K562 (cell line): Measurements from ENCODE around the gene TMEM131. TPM values are rescaled to one million over a fixed set of nuclear protein-coding genes. Genes with fewer than 3 reads are reported as not detected.
A peak's percentile ranks its signal among the peaks of the same experiment; 100 is the strongest.

Experiments
- AFF1 ChIP-seq, 2 experiments: fragments of 450-650 bp; IDR thresholded peaks; 2 replicates each; pipeline ENCODE4 v1.6.1; 2018; ENCODE audit warnings: mild to moderate bottlenecking in 2 of 2, low read depth in 1 of 2; ENCODE audit not compliant: partially characterized antibody in 2 of 2
- CBFA2T2 ChIP-seq: fragments of 450-650 bp; conservative IDR thresholded peaks from 2 replicates; pipeline ENCODE4 v1.6.1; 2017; ENCODE audit warnings: mild to moderate bottlenecking
- CXXC5 ChIP-seq: fragments of 250-450 bp; sonication (Bioruptor Pico); IDR thresholded peaks from 2 replicates; pipeline ENCODE4 v1.8.0; 2022; ENCODE audit warnings: inconsistent platforms, mild to moderate bottlenecking, moderate library complexity
- DACH1 ChIP-seq: fragments of 450-650 bp; IDR thresholded peaks from 2 replicates; pipeline ENCODE4 v1.6.1; 2018; ENCODE audit not compliant: partially characterized antibody
- GTF2B ChIP-seq: IDR thresholded peaks from 2 replicates; pipeline ENCODE4 v1.6.1; 2011; ENCODE audit not compliant: insufficient read length; ENCODE audit errors: extremely low read depth
- MBD2 ChIP-seq: sonication (generic); IDR thresholded peaks from 2 replicates; pipeline ENCODE4 v1.6.1; 2016; ENCODE audit warnings: low read depth, borderline replicate concordance
- MLX ChIP-seq, 2 experiments: fragments of 450-650 bp in 1 of 2; sonication (generic) in 1 of 2; formaldehyde crosslinking; conservative IDR thresholded peaks; 2 replicates each; pipeline versions ENCODE4 v1.4.0 to v1.8.1; 2020 to 2022; ENCODE audit warnings: mild to moderate bottlenecking in 1 of 2, missing genetic modification reagents in 1 of 2
- MNT ChIP-seq, 2 experiments: fragments of 450-650 bp; conservative IDR thresholded peaks; 2 replicates each; pipeline ENCODE4 v1.6.1; 2017; ENCODE audit warnings: mild to moderate bottlenecking in 2 of 2, moderate library complexity in 2 of 2
- PBX2 ChIP-seq, 2 experiments: IDR thresholded peaks in 1 of 2; conservative IDR thresholded peaks in 1 of 2; 2 replicates each; pipeline ENCODE4 v1.6.1; 2016; ENCODE audit warnings: low read depth in 2 of 2, mild to moderate bottlenecking in 1 of 2, missing compliant biosample characterization in 1 of 2, missing genetic modification characterization in 1 of 2, moderate library complexity in 1 of 2
- POLR2H ChIP-seq: IDR thresholded peaks from 2 replicates; pipeline ENCODE4 v1.6.1; 2016; ENCODE audit warnings: missing genetic modification characterization, low read depth, mild to moderate bottlenecking, control low read depth, missing compliant biosample characterization, moderate library complexity
- RBM39 ChIP-seq: fragments of 200-400 bp; formaldehyde crosslinking; optimal IDR thresholded peaks from 2 replicates; pipeline ENCODE3; 2018; ENCODE audit warnings: low read depth, low read length
- TAF15 ChIP-seq: fragments of 200-400 bp; formaldehyde crosslinking; IDR thresholded peaks from 2 replicates; pipeline ENCODE4 v1.6.1; 2017; ENCODE audit warnings: mild to moderate bottlenecking, low read depth, low read length, moderate library complexity
- ZNF175 ChIP-seq: fragments of 200-800 bp; sonication (Bioruptor generic); IDR thresholded peaks from 2 replicates; pipeline ENCODE4 v1.6.1; 2016; ENCODE audit warnings: low read depth, mild to moderate bottlenecking, missing genetic modification characterization, missing compliant biosample characterization
- ZNF76 ChIP-seq: fragments of 250-450 bp; sonication (Bioruptor Pico); IDR thresholded peaks from 2 replicates; pipeline ENCODE4 v1.4.0; 2020; ENCODE audit warnings: mild to moderate bottlenecking, moderate library complexity, borderline replicate concordance
- polyA plus RNA-seq, 8 experiments: library from polyadenylated mRNA; depleted of rRNA in 4 of 8; stranded (reverse) in 5 of 8; unstranded in 3 of 8; fragments of >200 nt; fragmentation: Nextera tagmentation in 2 of 8; fragmentation: Illumina TruSeq in 1 of 8; extraction: Ambion mirVana in 2 of 8; extraction: Trizol in 1 of 8; gene quantifications; 2 replicates each; pipeline versions ENCODE4 v1.2.1 to v1.2.3, GENCODE V29; 2011 to 2014; ENCODE audit warnings: inconsistent platforms in 1 of 8, missing spikeins in 1 of 8
- total RNA-seq, 7 experiments: library from RNA; depleted of rRNA in 6 of 7; stranded (reverse); fragments of >200 nt in 6 of 7; fragmentation: Illumina TruSeq in 2 of 7; extraction: Trizol in 2 of 7; gene quantifications; 2 replicates each; pipeline versions ENCODE4 v1.2.1 to v1.2.3, GENCODE V29; 2011 to 2021; ENCODE audit warnings: low replicate concordance in 1 of 7

TMEM131 gene
- total and polyA plus RNA-seq, 9 of the 15 experiments (the other 6 are each of a cell fraction or from before 2014, with no cell fraction given): 2.5 to 21.1 (median 12.4) TPM

GRCh38 chr2:97911206-97911921, 84.4 kb downstream of the TMEM131 start (continued):
- TF ChIP-seq AFF1 (IDR thresholded peaks at IDR 0.05; ENCODE audit: low read depth in 1 of 2, partially characterized antibody in 2 of 2) (peak in 1 of 2 experiments; percentile 37), CXXC5 (peak; percentile 85), TAF15 (no peak), POLR2H (tag) (0 out of 2 replicates have a peak, but pooled peaks have one; percentile 36), PBX2 (CRISPR knock-in tag; IDR thresholded peaks at IDR 0.05; ENCODE audit: low read depth) (no peak), PBX2 (tag; conservative IDR thresholded peaks at IDR 0.05; ENCODE audit: low read depth) (peak; percentile 68), CBFA2T2 (peak; percentile 60), RBM39 (no peak), ZNF76 (no peak), ZNF175 (CRISPR knock-in tag) (peak; percentile 34), DACH1 (peak; percentile 55), MBD2 (0 out of 2 replicates have a peak, but pooled peaks have one; percentile 30), MNT (conservative IDR thresholded peaks at IDR 0.05) (peak in 1 of 2 experiments; percentile 40; a peak in 2 of 4 replicates), GTF2B (no peak), MLX (CRISPR knock-in tag; conservative IDR thresholded peaks at IDR 0.05) (no peak)
